ENCODE data around the gene CIART. TPM values are rescaled to one million over a fixed set of nuclear protein-coding genes. Genes with fewer than 3 reads are reported as not detected.
A peak's percentile ranks its signal among the peaks of the same experiment; 100 is the strongest.

CIART gene
- total RNA-seq, 2 donors from 2014 or later: 0.69 to 1.6 TPM

DNA sequence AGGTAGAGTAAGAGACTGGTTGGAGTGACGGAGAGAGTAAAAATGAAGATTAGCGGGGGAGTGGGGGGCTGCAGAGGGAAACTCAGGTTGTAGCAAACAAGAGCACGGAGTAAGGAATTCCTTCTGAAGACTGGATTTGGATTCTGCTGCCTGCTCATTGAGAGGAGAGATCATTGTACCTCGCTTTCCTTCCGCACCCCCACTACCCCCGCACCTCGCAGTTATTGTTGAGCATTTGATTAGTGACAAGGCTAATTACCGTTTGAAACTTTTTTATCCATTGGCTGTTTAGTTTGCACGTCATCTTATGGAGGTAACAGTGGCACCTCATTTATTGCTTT is 39.4 kb downstream of the CIART start:
- DNase-seq: no peak
- intact Hi-C loops (cut with DNase I): no loop called here
- TF ChIP-seq, protein P1, sequence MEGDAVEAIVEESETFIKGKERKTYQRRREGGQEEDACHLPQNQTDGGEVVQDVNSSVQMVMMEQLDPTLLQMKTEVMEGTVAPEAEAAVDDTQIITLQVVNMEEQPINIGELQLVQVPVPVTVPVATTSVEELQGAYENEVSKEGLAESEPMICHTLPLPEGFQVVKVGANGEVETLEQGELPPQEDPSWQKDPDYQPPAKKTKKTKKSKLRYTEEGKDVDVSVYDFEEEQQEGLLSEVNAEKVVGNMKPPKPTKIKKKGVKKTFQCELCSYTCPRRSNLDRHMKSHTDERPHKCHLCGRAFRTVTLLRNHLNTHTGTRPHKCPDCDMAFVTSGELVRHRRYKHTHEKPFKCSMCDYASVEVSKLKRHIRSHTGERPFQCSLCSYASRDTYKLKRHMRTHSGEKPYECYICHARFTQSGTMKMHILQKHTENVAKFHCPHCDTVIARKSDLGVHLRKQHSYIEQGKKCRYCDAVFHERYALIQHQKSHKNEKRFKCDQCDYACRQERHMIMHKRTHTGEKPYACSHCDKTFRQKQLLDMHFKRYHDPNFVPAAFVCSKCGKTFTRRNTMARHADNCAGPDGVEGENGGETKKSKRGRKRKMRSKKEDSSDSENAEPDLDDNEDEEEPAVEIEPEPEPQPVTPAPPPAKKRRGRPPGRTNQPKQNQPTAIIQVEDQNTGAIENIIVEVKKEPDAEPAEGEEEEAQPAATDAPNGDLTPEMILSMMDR (IDR thresholded peaks at IDR 0.05): no peak
- Histone ChIP-seq H3K9me3 (no peaks in the 10 kb centered on the region), H3K36me3 (peaks cover 9% of the 10 kb centered on the region), H3K4me1 (no peaks in the 10 kb centered on the region), H3K27ac (peak overlapping the region; percentile 89), H3K27me3 (no peaks in the 10 kb centered on the region), H3K4me3 (peak overlapping the region; percentile 61), H3K9ac (ENCODE audit: low read depth in 2 of 2, low read length in 2 of 2) (peak overlapping the region; percentile 78 to 95)

DNA sequence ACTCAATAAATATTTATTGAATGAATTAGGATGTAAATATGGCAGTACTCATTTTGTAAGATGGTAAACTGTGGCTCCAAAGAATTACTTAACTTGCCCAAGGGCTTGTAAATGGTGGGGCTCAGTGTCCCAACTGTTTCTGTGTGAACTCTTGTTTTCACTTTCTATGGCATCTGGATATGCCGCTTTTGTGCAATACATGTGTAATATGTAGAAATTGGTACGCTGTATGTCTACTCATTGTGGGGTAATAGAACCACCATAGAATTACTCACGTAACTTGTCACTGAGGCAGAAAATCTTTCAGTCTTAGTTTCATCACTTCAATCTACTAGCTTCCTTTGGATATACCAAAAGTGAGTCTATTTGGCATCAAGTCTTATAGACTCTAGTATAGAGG is 40.0 kb downstream of the CIART start:
- Histone ChIP-seq H3K36me3 (peaks cover 13% of the 10 kb centered on the region), H3K4me3 (peak overlapping the region; percentile 61), H3K27me3 (no peaks in the 10 kb centered on the region), H3K9ac (ENCODE audit: low read depth in 2 of 2, low read length in 2 of 2) (peak overlapping the region in 1 of 2 donors; percentile 95), H3K27ac (no peak overlapping the region), H3K9me3 (no peaks in the 10 kb centered on the region), H3K4me1 (no peaks in the 10 kb centered on the region)
- DNase-seq: no peak
- intact Hi-C loops (cut with DNase I): no loop called here
- TF ChIP-seq, protein P1 (IDR thresholded peaks at IDR 0.05): no peak

DNA sequence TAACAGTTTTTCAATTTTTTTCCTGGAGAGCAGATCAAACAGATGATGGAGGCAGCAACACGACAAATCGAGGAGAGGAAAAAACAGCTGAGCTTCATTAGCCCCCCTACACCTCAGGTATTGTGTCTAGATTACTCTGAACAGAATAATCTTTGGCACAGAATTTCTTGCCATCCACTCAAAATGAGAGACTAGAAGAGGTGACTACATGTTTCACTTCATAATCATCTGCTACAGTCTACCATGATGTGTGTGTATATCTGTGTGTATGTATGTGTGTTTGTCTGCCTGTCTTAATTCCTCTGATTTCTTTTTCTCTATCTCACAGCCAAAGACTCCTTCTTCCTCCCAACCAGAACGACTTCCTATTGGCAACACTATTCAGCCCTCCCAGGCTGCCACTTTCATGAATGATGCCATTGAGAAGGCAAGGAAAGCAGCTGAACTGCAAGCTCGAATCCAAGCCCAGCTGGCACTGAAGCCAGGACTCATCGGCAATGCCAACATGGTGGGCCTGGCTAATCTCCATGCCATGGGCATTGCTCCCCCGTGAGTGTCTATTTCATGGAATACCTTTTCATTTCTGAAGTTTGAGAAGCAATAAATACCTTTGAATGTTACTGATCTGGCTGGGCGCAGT is 50.4 kb downstream of the CIART start:
- Histone ChIP-seq H3K27ac (no peak overlapping the region), H3K4me3 (no peak overlapping the region), H3K9ac (ENCODE audit: low read depth in 2 of 2, low read length in 2 of 2) (no peak overlapping the region), H3K9me3 (no peaks in the 10 kb centered on the region), H3K27me3 (no peaks in the 10 kb centered on the region), H3K4me1 (no peaks in the 10 kb centered on the region), H3K36me3 (peaks cover 19% of the 10 kb centered on the region)
- intact Hi-C loops (cut with DNase I): no loop called here
- TF ChIP-seq, protein P1 (IDR thresholded peaks at IDR 0.05): no peak
- DNase-seq: no peak

Other genes with a start within 250 kb of the CIART start
- 10 to 100 TPM; 30.3 to 30.6 TPM for gene VPS45, start 214.8 kb upstream of the CIART start, total RNA-seq
- gene PLEKHO1, start 132.6 kb upstream of the CIART start, total RNA-seq: 10 to 100 TPM in 1 of 2 donors, 1 to 10 TPM in 1; 5.4 to 30.8 TPM
- gene ANP32E, start 46.4 kb upstream of the CIART start, total RNA-seq: 10 to 100 TPM; 18.5 to 36.3 TPM
- gene CA14, start 24.8 kb upstream of the CIART start, total RNA-seq: under 1 TPM; 0.22 to 0.29 TPM
- 100 to 1,000 TPM; 180 to 209 TPM for gene APH1A, start 13.5 kb upstream of the CIART start, total RNA-seq
- 1 to 10 TPM; 2.7 to 6.0 TPM for gene C1orf54, start 9.8 kb upstream of the CIART start, total RNA-seq
- 10 to 100 TPM; 42.7 to 68.6 TPM for gene MRPS21, start 11.3 kb downstream of the CIART start, total RNA-seq
- 10 to 100 TPM; 43.4 to 47.3 TPM for gene PRPF3, start 39.0 kb downstream of the CIART start, total RNA-seq
- gene RPRD2, start 81.6 kb downstream of the CIART start, total RNA-seq: 10 to 100 TPM; 27.0 to 28.9 TPM
- gene TARS2, start 204.9 kb downstream of the CIART start, total RNA-seq: 10 to 100 TPM; 19.1 to 30.4 TPM
- gene ECM1, start 225.6 kb downstream of the CIART start, total RNA-seq: 10 to 100 TPM in 1 of 2 donors, 1 to 10 TPM in 1; 6.3 to 10.5 TPM
- gene FALEC, start 233.2 kb downstream of the CIART start, total RNA-seq: not detected